Measurements from ENCODE around the gene TMEM143. TPM values are rescaled to one million over a fixed set of nuclear protein-coding genes. Genes with fewer than 3 reads are reported as not detected.

The TMEM143 gene
- total RNA-seq = 4.1 and 7.9 TPM in 2 replicates

DNA sequence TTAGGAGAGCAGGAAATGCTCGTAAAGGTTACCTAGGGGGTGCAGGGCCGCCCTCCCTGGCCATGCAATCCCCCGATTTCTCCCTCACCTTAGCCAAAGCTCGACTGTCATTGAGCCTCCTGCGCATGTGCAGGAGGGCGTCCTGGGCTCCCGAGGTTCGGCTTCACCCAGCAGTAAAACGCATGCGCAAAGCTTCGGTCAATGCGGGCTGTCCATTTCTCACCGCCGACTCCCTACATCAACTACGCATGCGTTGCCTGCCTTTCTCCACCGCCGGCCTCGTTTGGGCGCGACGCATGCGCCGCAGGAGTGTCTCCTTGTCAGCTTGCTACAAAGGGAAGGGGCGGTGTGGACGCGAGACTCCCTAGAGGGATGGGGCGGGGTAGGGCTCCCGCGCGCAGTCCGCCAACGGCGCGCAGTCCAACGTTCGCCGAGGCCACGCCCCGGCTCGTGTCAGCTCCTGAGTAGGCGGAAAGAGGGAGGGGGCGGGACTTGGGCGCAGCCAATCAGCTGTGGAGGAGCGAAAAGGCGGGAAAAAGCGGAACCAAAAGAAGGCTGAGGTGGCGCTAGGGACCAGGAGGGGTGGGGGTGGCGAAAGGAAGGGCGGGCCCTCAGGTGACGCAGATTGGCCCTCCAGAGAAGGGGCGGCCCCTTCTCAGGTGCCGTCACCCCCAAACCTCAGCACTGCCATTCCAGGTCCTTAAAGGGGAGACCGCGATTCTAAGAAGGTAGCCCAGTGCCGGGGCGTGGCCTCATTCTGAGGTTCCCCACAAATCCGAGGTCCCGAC, at the start of gene TMEM143, which contains the start of gene SYNGR4:
TSS of gene TMEM143 (minus strand) at position 131 of the 788 bp plus-strand sequence. CDS start at position 111, 20 bp downstream.
TSS of gene SYNGR4 (plus strand) at position 558 of the 788 bp plus-strand sequence. CDS start 1,476 bp downstream, outside the sequence.

DNA sequence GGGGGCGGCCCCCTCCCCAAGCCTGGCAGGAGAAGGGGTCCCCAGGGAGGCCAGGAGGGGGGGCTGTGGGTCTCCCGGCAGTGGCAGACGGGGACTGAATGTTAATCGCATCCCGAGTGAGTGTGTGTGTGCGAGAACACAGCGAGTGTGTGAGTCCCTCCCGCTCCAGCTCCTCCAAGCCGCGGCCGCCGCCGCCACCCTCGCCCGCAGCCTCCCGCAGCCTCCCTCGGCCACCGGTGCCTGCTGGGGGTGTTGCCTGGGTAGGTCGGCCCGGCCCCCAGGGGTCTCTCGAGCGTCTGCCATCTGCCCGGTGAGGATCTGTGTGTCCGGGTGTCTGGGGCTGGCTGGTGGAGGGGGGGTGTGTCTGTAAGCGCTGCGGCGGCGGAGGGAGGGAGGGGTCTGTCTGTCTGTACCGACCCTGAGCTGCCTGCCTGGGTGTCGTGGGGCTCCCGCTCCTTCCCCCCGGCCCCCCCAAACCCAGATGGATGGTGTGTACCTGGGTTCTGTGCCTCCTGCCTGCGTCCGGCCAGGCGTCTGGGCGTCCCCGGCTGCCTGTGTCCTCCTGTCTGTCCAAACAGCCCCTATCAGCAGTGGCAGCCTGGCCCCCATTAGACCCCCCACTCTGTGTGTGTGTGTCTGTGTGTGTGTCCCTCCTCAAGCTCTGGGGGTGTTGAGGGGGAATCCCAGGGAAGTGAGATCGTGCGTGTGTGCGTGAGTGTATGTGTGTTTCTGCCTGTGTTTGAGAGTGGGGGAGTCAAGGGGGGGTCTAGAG, 30.0 kb upstream of the TMEM143 start, which contains the start of gene GRIN2D:
TSS of gene GRIN2D (plus strand) at position 110 of the 772 bp plus-strand sequence. CDS start 4,725 bp downstream, outside the sequence.

DNA sequence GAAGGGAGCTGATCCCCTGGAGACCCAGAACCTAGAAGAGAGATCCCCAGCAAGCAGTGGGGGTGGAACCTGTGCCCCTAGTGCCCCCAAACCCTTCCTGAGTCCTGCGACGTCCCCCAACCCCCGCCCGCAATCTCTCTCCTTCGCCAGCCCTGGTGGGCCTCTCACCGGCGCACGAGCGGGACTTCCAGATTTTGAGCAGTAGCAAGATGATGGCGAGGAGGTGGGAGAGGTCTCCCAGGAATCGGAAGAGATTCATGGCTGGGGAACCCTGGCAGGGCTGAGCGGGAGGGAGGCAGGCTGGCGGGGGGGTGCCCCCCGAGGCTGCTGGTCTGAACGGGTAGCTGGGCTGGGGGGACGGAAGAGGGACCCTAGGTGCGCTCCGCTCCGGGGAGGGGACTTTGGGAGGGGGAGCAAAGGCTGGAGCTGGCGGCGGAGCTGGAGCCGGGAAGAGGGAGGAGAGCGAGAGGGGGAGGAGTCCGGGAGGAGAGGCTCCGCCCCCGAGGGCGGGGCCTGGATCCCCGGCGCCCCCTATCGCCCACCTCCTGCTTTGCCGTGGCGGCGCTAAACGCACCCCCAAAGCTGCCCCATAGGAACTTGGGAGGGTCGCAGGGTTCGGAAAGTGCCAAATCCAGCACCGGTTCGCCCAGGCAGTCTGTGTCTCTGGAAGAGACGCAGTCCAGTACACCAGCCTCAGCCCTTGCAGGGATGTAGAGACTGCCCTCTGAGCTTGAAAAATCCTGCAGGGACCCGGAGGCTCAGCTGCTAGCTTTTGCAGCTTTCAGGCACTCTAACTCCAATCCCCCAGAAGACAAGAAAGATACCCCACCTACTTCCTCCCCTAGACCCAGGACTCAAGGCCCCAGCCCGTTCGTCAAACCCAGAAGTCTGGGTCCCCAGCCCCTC, 27.6 kb upstream of the TMEM143 start, which contains the start of gene KDELR1:
TSS of gene KDELR1 (minus strand) at position 452 of the 906 bp plus-strand sequence. CDS start at position 259, 193 bp downstream.

DNA sequence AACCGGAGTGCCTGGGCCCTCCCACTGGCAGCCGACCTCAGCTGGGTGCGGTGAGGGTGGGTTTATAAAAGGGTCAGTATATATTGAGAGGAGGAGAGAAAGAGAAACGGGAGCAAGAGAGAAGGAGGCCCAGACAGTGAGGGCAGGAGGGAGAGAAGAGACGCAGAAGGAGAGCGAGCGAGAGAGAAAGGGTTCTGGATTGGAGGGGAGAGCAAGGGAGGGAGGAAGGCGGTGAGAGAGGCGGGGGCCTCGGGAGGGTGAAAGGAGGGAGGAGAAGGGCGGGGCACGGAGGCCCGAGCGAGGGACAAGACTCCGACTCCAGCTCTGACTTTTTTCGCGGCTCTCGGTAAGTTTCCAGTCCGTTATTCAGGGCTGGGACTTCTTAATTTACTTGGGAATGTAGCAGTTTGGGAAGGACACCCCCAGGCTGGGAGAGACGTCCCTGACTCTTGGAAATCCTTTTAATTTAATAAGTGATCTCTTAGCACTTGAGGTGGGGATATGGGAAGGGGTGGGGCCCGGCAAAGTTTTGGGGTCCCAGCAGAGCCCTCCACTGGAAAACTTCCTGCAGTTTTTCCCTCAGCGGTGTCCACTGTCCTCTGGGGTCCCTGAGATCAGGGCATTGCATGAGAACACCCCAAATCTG, 38.4 kb downstream of the TMEM143 start, which contains the start of gene EMP3:
TSS of gene EMP3 (plus strand) at position 288 of the 646 bp plus-strand sequence. CDS start 1,293 bp downstream, outside the sequence.

Other genes with a start within 250 kb of the TMEM143 start
- 16.2 and 45.7 TPM in 2 replicates for gene LIG1, start 193.6 kb downstream of the TMEM143 start, total RNA-seq
- 4.9 and 6.0 TPM in 2 replicates for gene ZSWIM9, start 193.3 kb downstream of the TMEM143 start, total RNA-seq
- 12.9 and 20.4 TPM in 2 replicates for gene CARD8, start 108.0 kb downstream of the TMEM143 start, total RNA-seq
- 0.17 TPM in 1 of 2 replicates, not detected in the other for gene ZNF114, start 93.9 kb downstream of the TMEM143 start, total RNA-seq
- gene EMP3, start 38.4 kb downstream of the TMEM143 start, total RNA-seq = 186 and 254 TPM in 2 replicates
- gene SYNGR4, start 427 bp upstream of the TMEM143 start, total RNA-seq = not detected in 2 replicates
- gene KDELR1, start 27.6 kb upstream of the TMEM143 start, total RNA-seq = 66.0 and 96.4 TPM in 2 replicates
- 0.33 and 0.58 TPM in 2 replicates for gene GRIN2D, start 29.7 kb upstream of the TMEM143 start, total RNA-seq
- 28.5 and 30.8 TPM in 2 replicates for gene GRWD1, start 82.0 kb upstream of the TMEM143 start, total RNA-seq
- 0.29 and 1.2 TPM in 2 replicates for gene KCNJ14, start 91.6 kb upstream of the TMEM143 start, total RNA-seq
- 22.7 and 32.6 TPM in 2 replicates for gene CYTH2, start 105.4 kb upstream of the TMEM143 start, total RNA-seq
- 0.15 and 0.50 TPM in 2 replicates for gene LMTK3, start 147.9 kb upstream of the TMEM143 start, total RNA-seq
- not detected in 2 replicates for gene SULT2B1, start 188.2 kb upstream of the TMEM143 start, total RNA-seq
- gene SPACA4, start 242.8 kb upstream of the TMEM143 start, total RNA-seq = not detected in 2 replicates

All from smooth muscle cell of trachea (primary cell).